Loucy (cell line): ENCODE data around the gene UNC5A.

Experiments
- H2AFZ ChIP-seq: fragments of 200-600 bp; sonication (generic); 2 replicates; pipeline ENCODE4 v1.6.0; 2016; ENCODE audit warnings: antibody characterized with exemption, mild to moderate bottlenecking, low read length, moderate library complexity
- H3F3A ChIP-seq: fragments of 200-600 bp; 2 replicates; pipeline ENCODE4 v1.6.0; 2016; ENCODE audit warnings: antibody characterized with exemption, low read depth, mild to moderate bottlenecking
- H3K27me3 ChIP-seq: fragments of 200-600 bp; sonication (generic); 2 replicates; pipeline ENCODE4 v1.6.1; 2014; ENCODE audit warnings: low read length, mild to moderate bottlenecking; ENCODE audit not compliant: insufficient read depth, poor library complexity, severe bottlenecking
- H3K36me3 ChIP-seq: fragments of 200-600 bp; sonication (generic); 2 replicates; pipeline ENCODE4 v1.6.1; 2016; ENCODE audit warnings: low read length; ENCODE audit not compliant: insufficient read depth
- H3K4me1 ChIP-seq: fragments of 200-600 bp; sonication (generic); 2 replicates; pipeline ENCODE4 v1.5.1; 2014; ENCODE audit warnings: low read length, mild to moderate bottlenecking; ENCODE audit not compliant: insufficient read depth, poor library complexity, severe bottlenecking
- H3K4me2 ChIP-seq: fragments of 200-600 bp; sonication (generic); 2 replicates; pipeline ENCODE4 v1.6.0; 2014; ENCODE audit warnings: antibody characterized with exemption, low read length, low read depth, mild to moderate bottlenecking; ENCODE audit not compliant: poor library complexity, severe bottlenecking
- H3K4me3 ChIP-seq: fragments of 200-600 bp; sonication (generic); 2 replicates; pipeline ENCODE4 v1.5.1; 2014; ENCODE audit warnings: low read length, mild to moderate bottlenecking, mixed read lengths; ENCODE audit not compliant: poor library complexity, severe bottlenecking
- H3K79me2 ChIP-seq: fragments of 200-600 bp; sonication (generic); 2 replicates; pipeline ENCODE4 v1.6.1; 2014; ENCODE audit warnings: low read length; ENCODE audit not compliant: insufficient read depth
- H3K9ac ChIP-seq: fragments of 200-600 bp; sonication (generic); 2 replicates; pipeline ENCODE4 v1.6.0; 2014; ENCODE audit warnings: mild to moderate bottlenecking, low read depth, low read length, moderate library complexity; ENCODE audit not compliant: poor library complexity, severe bottlenecking
- H3K9me2 ChIP-seq: fragments of 200-600 bp; sonication (generic); replicated peaks from 2 replicates; pipeline ENCODE4 v1.6.1; 2016; ENCODE audit warnings: low read depth, low read length, mixed read lengths
- H3K9me3 ChIP-seq: fragments of 200-600 bp; sonication (generic); 2 replicates; pipeline ENCODE4 v1.6.1; 2014; ENCODE audit warnings: mild to moderate bottlenecking, antibody characterized with exemption, low read length, low read depth; ENCODE audit not compliant: insufficient read depth
- H4K20me1 ChIP-seq: fragments of 200-600 bp; sonication (generic); 2 replicates; pipeline ENCODE4 v1.6.0; 2014; ENCODE audit warnings: antibody characterized with exemption, low read length, mild to moderate bottlenecking; ENCODE audit not compliant: insufficient read depth, poor library complexity, severe bottlenecking
- CTCF ChIP-seq: fragments of 200-600 bp; sonication (generic); conservative IDR thresholded peaks from 2 replicates; pipeline ENCODE4 v1.5.1; 2014; ENCODE audit warnings: mild to moderate bottlenecking, antibody characterized with exemption, low read length
- EZH2phosphoT487 ChIP-seq: fragments of 200-600 bp; IDR thresholded peaks from 2 replicates; pipeline ENCODE4 v1.6.1; 2018; ENCODE audit warnings: antibody characterized with exemption, mild to moderate bottlenecking, moderate library complexity, borderline replicate concordance

UNC5A gene

GRCh38 chr5:176851380-176851779, 41.0 kb downstream of the UNC5A start:
- no peak overlapping the region for H3K4me3 ChIP-seq
- no peaks in the 10 kb centered on the region for H3K4me1 ChIP-seq
- H3K36me3 ChIP-seq, result no peaks in the 10 kb centered on the region
- no peak overlapping the region for H3K4me2 ChIP-seq
- H3K9me2 ChIP-seq, result no peaks in the 10 kb centered on the region
- H3K79me2 ChIP-seq, result no peaks in the 10 kb centered on the region
- H3K27me3 ChIP-seq, result no peaks in the 10 kb centered on the region
- no peaks in the 10 kb centered on the region for H4K20me1 ChIP-seq
- H3F3A ChIP-seq, result no peaks in the 10 kb centered on the region
- no peaks in the 10 kb centered on the region for H3K9me3 ChIP-seq
- TF ChIP-seq CTCF (no peak), EZH2phosphoT487 (no peak)
- no peak overlapping the region for H3K9ac ChIP-seq
- no peak overlapping the region for H2AFZ ChIP-seq

GRCh38 chr5:176851871-176852658, 41.7 kb downstream of the UNC5A start:
- no peaks in the 10 kb centered on the region for H3K36me3 ChIP-seq
- no peak overlapping the region for H3K4me3 ChIP-seq
- H2AFZ ChIP-seq, result no peak overlapping the region
- H3K4me2 ChIP-seq, result no peak overlapping the region
- no peaks in the 10 kb centered on the region for H4K20me1 ChIP-seq
- no peaks in the 10 kb centered on the region for H3K9me2 ChIP-seq
- no peak overlapping the region for H3K9ac ChIP-seq
- no peaks in the 10 kb centered on the region for H3K27me3 ChIP-seq
- H3K4me1 ChIP-seq, result no peaks in the 10 kb centered on the region
- H3K79me2 ChIP-seq, result no peaks in the 10 kb centered on the region
- H3F3A ChIP-seq, result no peaks in the 10 kb centered on the region
- no peak for TF ChIP-seq CTCF
- no peak for TF ChIP-seq EZH2phosphoT487
- no peaks in the 10 kb centered on the region for H3K9me3 ChIP-seq

DNA sequence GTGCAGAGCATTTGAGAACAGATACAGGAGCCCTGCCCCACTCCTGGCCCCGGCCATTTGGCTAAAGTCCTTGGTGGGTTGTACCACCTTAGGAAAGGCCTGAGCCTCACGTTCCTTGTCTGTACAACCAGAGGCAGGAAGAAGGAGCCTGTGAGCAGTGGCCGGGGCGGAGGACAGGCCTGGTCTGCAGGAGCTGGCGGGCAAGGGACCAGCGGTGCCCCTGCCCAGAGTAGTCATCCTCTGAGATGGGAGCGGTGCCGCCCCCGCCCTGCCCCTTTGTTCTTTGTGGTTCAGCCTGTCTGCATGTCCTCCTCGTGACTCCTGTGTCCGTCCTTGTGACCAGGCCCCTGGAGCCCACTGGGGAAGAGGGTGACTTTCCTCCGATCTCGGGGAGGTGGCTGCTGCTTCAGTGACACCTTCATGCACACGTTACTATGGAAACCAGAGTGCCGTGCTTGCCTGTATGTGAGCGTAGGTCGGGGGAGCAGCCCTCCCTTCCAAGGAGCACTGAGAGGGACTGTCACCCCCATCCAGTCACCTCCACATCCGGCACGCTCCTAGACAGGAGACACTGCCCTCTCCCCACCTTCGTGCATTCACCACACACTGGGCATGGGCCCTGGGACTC, 42.9 kb downstream of the UNC5A start:
- no peaks in the 10 kb centered on the region for H3K9me2 ChIP-seq
- H3K4me3 ChIP-seq, result no peak overlapping the region
- no peaks in the 10 kb centered on the region for H3K9me3 ChIP-seq
- no peak overlapping the region for H2AFZ ChIP-seq
- no peaks in the 10 kb centered on the region for H3K4me1 ChIP-seq
- H3F3A ChIP-seq, result no peaks in the 10 kb centered on the region
- TF ChIP-seq CTCF (no peak), EZH2phosphoT487 (no peak)
- no peaks in the 10 kb centered on the region for H4K20me1 ChIP-seq
- H3K27me3 ChIP-seq, result no peaks in the 10 kb centered on the region
- H3K36me3 ChIP-seq, result no peaks in the 10 kb centered on the region
- H3K79me2 ChIP-seq, result no peaks in the 10 kb centered on the region
- no peak overlapping the region for H3K9ac ChIP-seq
- no peak overlapping the region for H3K4me2 ChIP-seq
